Measurements from ENCODE around the gene NSUN7. TPM values are rescaled to one million over a fixed set of nuclear protein-coding genes. Genes with fewer than 3 reads are reported as not detected.

The NSUN7 gene
- total and polyA plus RNA-seq, 8 donors = 5.3 to 19.1 (median 15.6) TPM

DNA sequence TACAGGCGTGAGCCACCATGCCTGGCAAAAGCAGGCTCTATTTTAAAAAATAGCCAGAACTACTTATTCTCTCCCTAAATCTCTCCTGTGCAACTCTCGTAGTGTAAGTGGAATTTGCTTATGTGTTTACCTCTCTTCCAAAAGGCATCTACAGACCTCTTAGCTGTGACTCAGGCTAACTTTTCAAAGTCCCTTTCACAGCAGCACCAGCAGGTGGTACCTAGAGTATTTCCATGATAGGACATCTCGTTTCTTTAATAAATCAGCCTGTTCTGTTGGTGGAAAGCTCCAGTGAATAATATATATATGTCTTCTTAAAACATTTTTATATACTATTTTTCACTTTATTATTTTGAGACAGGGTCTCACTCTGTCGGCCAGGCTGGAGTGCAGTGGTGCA lies 89.0 kb downstream of the NSUN7 start:
- H3K4me1 ChIP-seq = peaks cover 0 to 28% of the 10 kb centered on the region in 2 donors
- no peak for ATAC-seq
- no peaks in the 10 kb centered on the region for H3K27me3 ChIP-seq
- DNase-seq = no peak
- H3K36me3 ChIP-seq = peaks cover 0 to 3% of the 10 kb centered on the region in 2 donors
- intact Hi-C loops (cut with DNase I) = no loop called here
- TF ChIP-seq, protein P1, sequence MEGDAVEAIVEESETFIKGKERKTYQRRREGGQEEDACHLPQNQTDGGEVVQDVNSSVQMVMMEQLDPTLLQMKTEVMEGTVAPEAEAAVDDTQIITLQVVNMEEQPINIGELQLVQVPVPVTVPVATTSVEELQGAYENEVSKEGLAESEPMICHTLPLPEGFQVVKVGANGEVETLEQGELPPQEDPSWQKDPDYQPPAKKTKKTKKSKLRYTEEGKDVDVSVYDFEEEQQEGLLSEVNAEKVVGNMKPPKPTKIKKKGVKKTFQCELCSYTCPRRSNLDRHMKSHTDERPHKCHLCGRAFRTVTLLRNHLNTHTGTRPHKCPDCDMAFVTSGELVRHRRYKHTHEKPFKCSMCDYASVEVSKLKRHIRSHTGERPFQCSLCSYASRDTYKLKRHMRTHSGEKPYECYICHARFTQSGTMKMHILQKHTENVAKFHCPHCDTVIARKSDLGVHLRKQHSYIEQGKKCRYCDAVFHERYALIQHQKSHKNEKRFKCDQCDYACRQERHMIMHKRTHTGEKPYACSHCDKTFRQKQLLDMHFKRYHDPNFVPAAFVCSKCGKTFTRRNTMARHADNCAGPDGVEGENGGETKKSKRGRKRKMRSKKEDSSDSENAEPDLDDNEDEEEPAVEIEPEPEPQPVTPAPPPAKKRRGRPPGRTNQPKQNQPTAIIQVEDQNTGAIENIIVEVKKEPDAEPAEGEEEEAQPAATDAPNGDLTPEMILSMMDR (IDR thresholded peaks at IDR 0.05) = no peak
- no peak overlapping the region for H3K27ac ChIP-seq
- no peak overlapping the region for H3K4me3 ChIP-seq
- H3K9me3 ChIP-seq = no peaks in the 10 kb centered on the region

DNA sequence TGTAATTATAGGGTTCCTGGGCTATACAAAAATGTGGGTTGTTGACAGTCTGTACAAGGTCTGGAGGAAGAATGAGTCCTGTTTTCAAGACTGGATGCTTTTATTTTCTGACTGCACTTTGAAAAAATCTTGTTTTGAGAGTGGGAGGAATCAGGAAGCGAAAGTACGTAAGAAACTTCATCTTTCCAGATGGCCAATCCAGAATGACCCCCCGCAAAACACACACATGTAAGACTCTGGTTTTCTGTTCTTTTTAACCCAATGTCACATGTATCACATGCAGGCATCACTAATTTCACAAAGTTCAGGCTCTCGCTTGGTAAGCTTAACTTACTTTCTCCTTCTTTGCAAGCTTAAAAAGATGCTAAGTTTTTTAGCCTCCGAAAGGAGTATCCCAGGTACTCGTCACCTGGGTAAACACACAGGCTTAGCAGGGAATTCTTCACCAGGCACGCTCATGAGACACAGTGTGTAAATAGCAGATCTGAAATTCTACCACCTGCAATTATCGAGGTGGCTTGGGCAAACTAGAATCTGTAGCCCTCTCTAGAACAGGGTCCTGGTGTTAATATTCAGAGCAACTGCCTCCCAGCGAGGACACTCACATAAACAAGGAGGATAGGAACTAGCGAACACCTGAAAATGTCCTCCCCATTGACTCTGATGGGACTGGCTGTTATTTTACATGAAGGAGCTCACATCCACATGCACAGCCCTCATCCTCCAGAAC lies 90.7 kb downstream of the NSUN7 start:
- ATAC-seq (no peak), DNase-seq (no peak)
- H3K9me3 ChIP-seq = no peaks in the 10 kb centered on the region
- TF ChIP-seq, protein P1 (IDR thresholded peaks at IDR 0.05) = no peak
- peaks cover 0 to 3% of the 10 kb centered on the region in 2 donors for H3K36me3 ChIP-seq
- H3K4me1 ChIP-seq = peaks cover 0 to 28% of the 10 kb centered on the region in 2 donors
- intact Hi-C loops (cut with DNase I) = no loop called here
- H3K27me3 ChIP-seq = no peaks in the 10 kb centered on the region
- H3K4me3 ChIP-seq = no peak overlapping the region
- no peak overlapping the region for H3K27ac ChIP-seq

DNA sequence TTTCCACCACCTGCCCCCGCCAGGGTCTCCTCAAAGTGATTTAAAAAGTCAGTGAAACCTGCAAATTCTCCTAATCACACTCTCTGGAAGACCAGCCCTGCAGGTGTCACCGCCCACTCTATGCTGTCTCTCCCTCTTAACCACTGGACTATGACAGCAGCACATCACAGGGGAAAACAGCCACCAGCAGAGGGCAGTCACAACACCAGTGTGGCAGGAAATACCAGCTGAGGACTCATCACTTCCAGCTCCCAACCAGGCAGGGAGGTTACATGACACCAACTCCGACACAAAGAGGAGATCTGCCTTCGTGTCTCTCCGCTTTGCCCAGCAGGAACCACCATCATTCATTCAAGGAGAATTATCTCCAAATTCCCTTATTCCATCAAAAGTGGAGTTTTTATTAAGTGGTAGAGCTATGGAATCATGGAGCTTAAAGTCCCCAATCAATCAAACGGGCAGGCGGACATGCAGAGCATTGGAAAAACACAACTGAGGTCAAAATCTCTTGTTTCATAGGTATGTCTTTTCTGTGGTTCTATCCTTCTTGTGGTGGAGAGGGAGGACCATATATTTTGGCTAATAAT lies 91.3 kb downstream of the NSUN7 start:
- ATAC-seq (peak; percentile 89), DNase-seq (peak in 3 of 4 donors; percentile 44 to 84 (median 73))
- no peaks in the 10 kb centered on the region for H3K27me3 ChIP-seq
- TF ChIP-seq, protein P1 (IDR thresholded peaks at IDR 0.05) = peak; percentile 41 to 82
- intact Hi-C loops (cut with DNase I) = no loop called here
- H3K36me3 ChIP-seq = peaks cover 0 to 3% of the 10 kb centered on the region in 2 donors
- H3K4me3 ChIP-seq = no peak overlapping the region
- no peaks in the 10 kb centered on the region for H3K9me3 ChIP-seq
- H3K27ac ChIP-seq = no peak overlapping the region
- peaks cover 0 to 28% of the 10 kb centered on the region in 2 donors for H3K4me1 ChIP-seq

DNA sequence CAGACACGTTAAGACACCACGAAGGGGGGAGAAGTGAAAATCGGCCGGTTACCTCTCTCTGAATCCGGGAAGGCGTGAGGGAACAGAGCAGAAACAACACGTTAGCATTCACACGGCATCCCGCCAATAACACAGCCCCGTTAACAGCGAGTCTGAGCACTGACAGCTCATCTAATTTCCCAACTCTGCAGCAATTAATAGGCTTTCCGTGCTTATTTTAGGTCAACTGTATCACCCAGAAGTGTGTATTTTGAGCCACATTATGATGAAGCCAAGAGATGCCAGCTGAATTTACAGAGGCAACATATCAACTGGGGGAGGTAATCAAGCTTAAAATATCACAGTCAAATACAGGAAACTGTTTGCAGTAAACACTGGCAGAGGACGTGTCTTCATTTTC lies 92.6 kb downstream of the NSUN7 start:
- Histone ChIP-seq H3K36me3 (peaks cover 0 to 2% of the 10 kb centered on the region in 2 donors), H3K27ac (no peak overlapping the region), H3K27me3 (no peaks in the 10 kb centered on the region), H3K4me1 (peaks cover 0 to 28% of the 10 kb centered on the region in 2 donors), H3K4me3 (no peak overlapping the region), H3K9me3 (no peaks in the 10 kb centered on the region)
- no peak for ATAC-seq
- TF ChIP-seq, protein P1 (IDR thresholded peaks at IDR 0.05) = no peak
- intact Hi-C loops (cut with DNase I) = no loop called here
- DNase-seq = peak in 1 of 4 donors; percentile 13

DNA sequence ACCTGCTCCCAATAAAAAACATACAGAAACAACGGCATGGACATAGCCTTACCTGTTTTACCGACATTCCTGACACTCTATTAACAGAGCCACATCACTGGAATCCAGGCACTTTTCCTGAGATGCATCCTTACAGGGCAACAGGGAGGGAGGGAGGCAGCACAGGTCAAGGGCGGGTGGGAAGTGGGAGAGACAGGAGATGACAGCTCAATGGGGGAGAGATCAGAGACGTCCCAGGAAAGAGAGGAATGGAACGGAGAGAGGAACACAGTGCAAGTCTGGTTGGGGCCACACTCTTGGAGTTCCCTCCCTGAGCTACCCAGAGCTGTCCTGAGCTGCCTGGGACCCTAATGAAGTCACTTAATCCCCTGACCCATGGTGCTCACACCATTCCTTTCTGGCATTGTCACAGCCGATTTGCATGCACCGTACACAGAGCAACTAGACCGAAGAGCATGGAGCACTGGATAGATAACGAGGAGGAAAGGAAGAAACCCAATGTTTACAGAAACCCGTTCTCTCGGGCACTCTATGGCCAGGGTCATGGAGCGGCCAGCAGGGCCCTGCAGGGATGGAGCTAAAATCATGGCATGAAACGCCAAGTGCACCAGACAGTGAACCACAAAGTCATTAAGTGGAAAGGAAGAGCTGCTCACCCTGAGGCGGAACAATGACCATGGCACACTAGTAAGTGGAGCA lies 93.1 kb downstream of the NSUN7 start:
- Histone ChIP-seq H3K27me3 (no peaks in the 10 kb centered on the region), H3K9me3 (no peaks in the 10 kb centered on the region), H3K27ac (no peak overlapping the region), H3K36me3 (no peaks in the 10 kb centered on the region), H3K4me3 (no peak overlapping the region), H3K4me1 (peaks cover 0 to 28% of the 10 kb centered on the region in 2 donors)
- DNase-seq = no peak
- intact Hi-C loops (cut with DNase I) = no loop called here
- TF ChIP-seq, protein P1 (IDR thresholded peaks at IDR 0.05) = no peak
- ATAC-seq = no peak

Measured in left lung (tissue), 10 donors.